ENCODE results near the gene ZFAND2A.

The ZFAND2A gene

GRCh38 chr7:1113548-1113885, 46.5 kb downstream of the ZFAND2A start:
- in situ Hi-C loops (cut with MboI; ENCODE audit: low pct_unique_long_range_greater_than_20kb, low sequenced_read_pairs), result no loop called here
- DNase-seq, result no peak

DNA sequence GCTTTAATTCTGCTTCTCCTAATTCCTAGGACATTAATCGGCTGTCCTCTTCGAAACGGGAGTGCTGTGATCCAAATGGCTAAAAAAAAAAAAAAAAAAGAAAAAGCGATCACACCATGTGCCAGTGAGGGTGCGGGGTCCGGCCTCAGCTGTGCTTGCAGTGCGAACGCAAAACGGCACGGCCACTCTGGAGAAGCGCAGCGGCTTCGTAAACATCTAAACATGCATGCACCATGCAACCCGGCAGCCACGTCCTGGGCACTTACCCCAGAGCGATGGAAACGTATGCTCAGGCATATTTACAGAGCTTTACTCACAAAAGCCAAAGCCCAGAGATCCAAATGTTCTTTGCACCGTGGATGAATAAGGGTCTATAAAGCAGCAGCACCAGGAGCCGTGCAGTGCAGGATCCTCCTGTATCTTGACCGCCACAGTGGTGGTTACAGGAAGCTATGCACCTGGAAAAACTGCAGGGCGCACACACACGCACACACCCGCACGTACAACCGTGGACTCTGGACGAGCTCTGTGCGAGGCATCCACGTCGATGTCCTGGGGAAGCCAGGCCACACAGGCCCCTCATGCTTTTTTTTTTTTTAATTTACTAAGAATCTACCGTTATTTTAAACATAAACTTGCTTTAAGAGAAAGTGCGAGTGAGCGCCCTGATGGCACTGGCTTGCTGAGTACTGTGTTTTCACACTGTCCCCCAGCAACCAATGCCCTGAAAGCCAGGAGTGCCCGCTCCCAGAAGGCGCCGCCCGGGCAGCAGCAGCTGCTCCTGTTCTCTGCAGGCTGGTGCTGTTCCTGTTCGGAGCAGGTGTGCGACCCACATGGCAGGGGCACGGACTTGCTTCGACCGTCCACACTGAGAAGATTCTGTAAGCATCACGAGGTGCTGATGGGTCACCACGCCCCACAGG, 47.1 kb downstream of the ZFAND2A start:
- no peak for DNase-seq
- in situ Hi-C loops (cut with MboI; ENCODE audit: low pct_unique_long_range_greater_than_20kb, low sequenced_read_pairs), result no loop called here

GRCh38 chr7:1112109-1112508, 47.9 kb downstream of the ZFAND2A start:
- DNase-seq, result no peak
- in situ Hi-C loops (cut with MboI; ENCODE audit: low pct_unique_long_range_greater_than_20kb, low sequenced_read_pairs), result no loop called here

DNA sequence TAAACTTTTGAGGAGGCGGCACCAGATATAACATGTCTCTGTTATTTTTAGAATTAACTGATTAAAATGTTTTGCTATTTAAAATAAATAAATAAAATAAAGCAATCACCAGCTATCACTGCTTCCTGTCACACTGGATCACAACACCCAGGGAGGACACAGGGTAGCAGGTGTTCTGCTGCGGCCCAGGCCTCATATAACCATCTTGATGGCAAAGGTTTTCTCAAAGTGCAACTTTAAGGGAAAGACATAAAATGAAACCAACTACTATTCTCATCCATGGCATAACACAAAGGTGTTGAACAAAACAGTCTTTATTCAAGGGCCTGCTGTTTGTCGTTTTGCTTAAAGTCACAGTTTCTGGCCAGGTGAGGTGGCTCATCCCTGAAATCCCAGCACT, 48.8 kb downstream of the ZFAND2A start:
- in situ Hi-C loops (cut with MboI; ENCODE audit: low pct_unique_long_range_greater_than_20kb, low sequenced_read_pairs), result no loop called here
- no peak for DNase-seq

DNA sequence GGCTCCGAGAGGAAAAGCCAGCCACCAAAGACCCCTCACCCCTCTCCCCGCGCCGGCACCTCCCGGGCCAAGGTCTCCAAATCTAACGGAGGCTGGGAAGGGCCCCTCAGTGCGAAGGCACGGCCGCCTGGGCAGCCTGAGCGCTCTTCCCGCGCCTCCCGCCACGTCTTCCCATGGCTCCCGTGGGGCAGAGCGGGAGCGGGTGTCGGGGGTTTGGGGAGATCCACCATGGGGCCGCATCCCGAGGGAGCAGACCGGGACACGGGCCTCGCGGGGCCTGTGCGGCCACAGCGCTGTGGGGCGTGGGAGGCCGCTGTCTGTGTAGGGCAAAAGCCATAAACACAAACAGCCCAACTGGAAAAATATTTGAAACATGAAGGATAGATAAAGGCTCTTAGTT, 49.6 kb downstream of the ZFAND2A start:
- in situ Hi-C loops (cut with MboI; ENCODE audit: low pct_unique_long_range_greater_than_20kb, low sequenced_read_pairs), result no loop called here
- no peak for DNase-seq

- in situ Hi-C loops (cut with MboI; ENCODE audit: low pct_unique_long_range_greater_than_20kb, low sequenced_read_pairs), result no loop called here
- no peak for DNase-seq
Measured at GRCh38 chr7:1109581-1110310, 50.2 kb downstream of the ZFAND2A start.

DNA sequence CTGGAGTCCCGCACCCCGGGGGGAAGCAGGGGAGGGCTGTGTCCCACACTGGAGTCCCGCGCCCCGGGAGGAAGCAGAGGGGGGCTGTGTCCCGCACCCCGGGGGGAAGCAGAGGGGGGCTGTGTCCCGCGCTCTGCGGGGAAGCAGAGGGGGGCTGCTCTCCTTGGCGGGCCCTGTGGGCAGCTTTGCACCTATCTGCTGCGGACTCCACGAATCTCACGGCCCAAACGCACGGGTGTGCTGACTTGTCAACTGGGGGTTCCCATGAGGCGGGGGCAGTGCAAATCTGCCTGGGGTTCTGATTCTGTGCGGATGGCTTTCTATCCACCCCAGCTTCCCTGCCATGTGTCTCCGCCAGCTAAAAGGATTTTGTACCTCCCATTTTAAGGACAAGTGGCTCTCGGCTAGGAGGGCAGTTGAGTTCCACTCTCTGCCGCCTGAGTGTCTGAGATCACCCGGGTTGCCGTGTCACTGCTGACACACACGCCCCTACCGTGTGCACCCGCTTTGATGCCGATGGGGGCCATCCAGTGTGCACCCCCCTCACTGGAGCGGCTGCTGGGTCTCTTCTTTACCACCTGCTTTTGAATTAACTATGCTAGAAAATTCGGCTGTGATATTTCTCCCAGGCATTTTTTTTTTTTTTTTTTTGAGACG, 51.6 kb downstream of the ZFAND2A start:
- DNase-seq, result no peak
- in situ Hi-C loops (cut with MboI; ENCODE audit: low pct_unique_long_range_greater_than_20kb, low sequenced_read_pairs), result no loop called here

- in situ Hi-C loops (cut with MboI; ENCODE audit: low pct_unique_long_range_greater_than_20kb, low sequenced_read_pairs), result no loop called here
- no peak for DNase-seq
Measured at GRCh38 chr7:1106793-1107421, 53.1 kb downstream of the ZFAND2A start.

GRCh38 chr7:1106063-1106792, 53.8 kb downstream of the ZFAND2A start:
- no peak for DNase-seq
- in situ Hi-C loops (cut with MboI; ENCODE audit: low pct_unique_long_range_greater_than_20kb, low sequenced_read_pairs), result no loop called here

- DNase-seq, result no peak
- in situ Hi-C loops (cut with MboI; ENCODE audit: low pct_unique_long_range_greater_than_20kb, low sequenced_read_pairs), result no loop called here
Measured at GRCh38 chr7:1105189-1105588, 54.8 kb downstream of the ZFAND2A start.

DNA sequence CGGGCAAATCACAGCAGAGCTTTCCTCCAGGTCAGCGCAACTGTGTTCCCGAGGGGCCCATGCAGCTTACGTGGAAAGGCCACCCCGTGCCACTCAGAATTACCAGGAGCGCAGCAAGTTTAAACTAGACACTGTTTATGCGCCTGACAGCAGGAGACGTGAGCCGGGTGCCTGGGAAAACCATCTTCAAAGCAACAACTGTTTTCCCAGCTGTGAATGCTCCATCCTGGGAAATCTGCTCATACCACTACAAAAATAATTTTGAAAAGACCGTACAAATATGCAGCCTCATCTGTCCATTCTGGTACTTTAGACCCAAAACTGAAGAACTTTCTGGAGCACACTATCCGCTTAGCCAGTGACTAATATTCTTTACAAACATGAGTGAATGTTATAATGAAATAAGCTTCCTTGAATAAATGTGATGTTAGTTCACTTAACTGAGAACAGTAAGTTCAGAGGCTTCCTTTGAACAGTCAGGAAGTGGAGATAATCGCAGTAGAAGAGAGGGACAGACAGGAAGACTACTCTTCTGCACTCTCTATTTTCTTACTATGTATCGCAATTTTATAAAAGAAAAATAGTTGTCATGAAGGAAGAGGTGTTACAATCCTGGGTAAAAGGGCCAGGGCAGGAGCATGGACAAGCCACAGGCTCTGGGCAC, 55.3 kb downstream of the ZFAND2A start:
- no peak for DNase-seq
- in situ Hi-C loops (cut with MboI; ENCODE audit: low pct_unique_long_range_greater_than_20kb, low sequenced_read_pairs), result no loop called here

GRCh38 chr7:1103789-1104515, 56.0 kb downstream of the ZFAND2A start:
- DNase-seq, result no peak
- in situ Hi-C loops (cut with MboI; ENCODE audit: low pct_unique_long_range_greater_than_20kb, low sequenced_read_pairs), result no loop called here

- in situ Hi-C loops (cut with MboI; ENCODE audit: low pct_unique_long_range_greater_than_20kb, low sequenced_read_pairs), result no loop called here
- DNase-seq, result no peak
Measured at GRCh38 chr7:1103009-1103788, 56.8 kb downstream of the ZFAND2A start.

All from KBM-7 (cell line).